ENCODE measurements around the gene BANK1.

The BANK1 gene

DNA sequence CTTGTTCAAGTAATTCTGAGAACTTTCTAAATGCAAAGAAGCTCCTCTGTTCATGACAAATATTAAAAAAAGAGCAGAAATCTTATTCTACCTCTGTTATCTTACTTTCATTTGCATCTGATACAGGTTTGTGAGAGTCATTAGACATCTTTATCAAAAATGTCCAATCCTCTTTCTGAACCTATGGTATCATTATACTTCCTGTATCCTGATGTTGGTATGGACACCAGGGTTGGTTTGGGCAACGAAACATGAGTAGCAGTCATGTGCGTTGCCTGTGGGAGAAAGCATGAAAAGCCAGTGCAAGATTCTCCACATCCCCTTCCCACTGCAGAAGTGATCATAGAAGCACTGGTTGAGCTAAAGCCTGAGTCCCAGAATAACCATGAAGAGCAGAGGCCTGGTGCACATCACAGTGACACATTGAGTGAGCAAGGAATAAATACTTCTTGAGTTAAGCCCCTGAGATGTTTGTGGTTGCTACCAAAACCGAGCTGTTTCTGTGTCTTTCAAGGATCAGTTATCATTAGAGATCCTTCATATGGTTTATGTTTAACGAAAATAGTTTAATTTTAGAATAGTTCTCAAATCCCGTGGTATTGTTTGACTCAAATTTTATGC lies 197.2 kb downstream of the BANK1 start:
- 97% methylated on average over 5 of the region's 5 CpGs for WGBS
- Histone ChIP-seq H3K36me3 (ENCODE audit: insufficient read depth, low read length) (no peaks in the 10 kb centered on the region), H3K4me3 (ENCODE audit: low read length) (no peak overlapping the region), H3K27me3 (ENCODE audit: insufficient read depth, low read length) (no peaks in the 10 kb centered on the region), H3K9me3 (ENCODE audit: insufficient read depth, low read depth, low read length) (no peaks in the 10 kb centered on the region), H3K4me1 (ENCODE audit: insufficient read depth, low read length) (no peaks in the 10 kb centered on the region), H3K27ac (ENCODE audit: low read depth, low read length) (no peak overlapping the region), H3K9ac (ENCODE audit: low read depth, low read length) (no peak overlapping the region)

DNA sequence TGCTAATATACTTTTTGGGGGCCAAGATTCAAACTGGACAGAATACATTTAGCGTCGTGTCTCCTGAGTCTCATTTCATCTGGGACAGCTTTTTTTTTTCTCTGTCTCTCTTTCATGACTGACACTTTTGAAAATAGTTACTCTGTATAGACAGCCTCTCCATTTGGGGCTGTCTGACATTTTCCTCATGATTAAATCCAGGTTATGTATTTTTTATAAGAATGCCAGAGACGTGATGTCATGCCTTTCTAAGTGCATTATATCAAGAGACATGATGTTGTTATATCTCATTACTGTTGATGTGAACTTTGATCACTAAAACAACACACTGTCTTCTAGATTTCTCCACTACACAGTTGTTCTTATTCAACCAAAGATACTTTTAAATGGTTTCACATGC lies 199.0 kb downstream of the BANK1 start:
- WGBS: 98% methylated on average over 3 of the region's 3 CpGs

DNA sequence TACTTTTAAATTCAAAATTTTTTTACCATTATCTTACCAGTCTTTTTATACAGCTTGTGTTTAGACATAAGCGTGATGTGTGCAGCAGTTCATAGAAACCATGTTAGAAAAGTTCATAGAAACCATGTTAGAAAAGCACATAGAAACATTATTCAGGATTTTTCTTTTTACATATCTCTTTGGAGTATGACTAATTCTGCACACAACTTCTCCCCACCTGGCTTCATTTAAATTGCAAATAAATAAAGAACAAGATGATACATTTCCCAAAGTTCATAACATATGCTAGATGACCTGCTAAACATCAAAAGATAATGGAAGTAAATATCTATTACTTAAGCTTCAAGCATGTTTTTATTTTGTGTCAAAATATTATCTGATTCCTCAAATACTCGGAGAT lies 201.9 kb downstream of the BANK1 start:
- Histone ChIP-seq H3K27me3 (ENCODE audit: insufficient read depth, low read length) (no peaks in the 10 kb centered on the region), H3K9me3 (ENCODE audit: insufficient read depth, low read depth, low read length) (no peaks in the 10 kb centered on the region), H3K36me3 (ENCODE audit: insufficient read depth, low read length) (no peaks in the 10 kb centered on the region), H3K4me3 (ENCODE audit: low read length) (no peak overlapping the region), H3K9ac (ENCODE audit: low read depth, low read length) (no peak overlapping the region), H3K4me1 (ENCODE audit: insufficient read depth, low read length) (no peaks in the 10 kb centered on the region), H3K27ac (ENCODE audit: low read depth, low read length) (no peak overlapping the region)
- 82% methylated on average over 1 of the region's 2 CpGs for WGBS

More for the DNA sequence above, 199.0 kb downstream of the BANK1 start:
- Histone ChIP-seq H3K9me3 (ENCODE audit: insufficient read depth, low read depth, low read length) (no peaks in the 10 kb centered on the region), H3K36me3 (ENCODE audit: insufficient read depth, low read length) (no peaks in the 10 kb centered on the region), H3K9ac (ENCODE audit: low read depth, low read length) (no peak overlapping the region), H3K4me1 (ENCODE audit: insufficient read depth, low read length) (no peaks in the 10 kb centered on the region), H3K27ac (ENCODE audit: low read depth, low read length) (no peak overlapping the region), H3K4me3 (ENCODE audit: low read length) (no peak overlapping the region), H3K27me3 (ENCODE audit: insufficient read depth, low read length) (no peaks in the 10 kb centered on the region)

DNA sequence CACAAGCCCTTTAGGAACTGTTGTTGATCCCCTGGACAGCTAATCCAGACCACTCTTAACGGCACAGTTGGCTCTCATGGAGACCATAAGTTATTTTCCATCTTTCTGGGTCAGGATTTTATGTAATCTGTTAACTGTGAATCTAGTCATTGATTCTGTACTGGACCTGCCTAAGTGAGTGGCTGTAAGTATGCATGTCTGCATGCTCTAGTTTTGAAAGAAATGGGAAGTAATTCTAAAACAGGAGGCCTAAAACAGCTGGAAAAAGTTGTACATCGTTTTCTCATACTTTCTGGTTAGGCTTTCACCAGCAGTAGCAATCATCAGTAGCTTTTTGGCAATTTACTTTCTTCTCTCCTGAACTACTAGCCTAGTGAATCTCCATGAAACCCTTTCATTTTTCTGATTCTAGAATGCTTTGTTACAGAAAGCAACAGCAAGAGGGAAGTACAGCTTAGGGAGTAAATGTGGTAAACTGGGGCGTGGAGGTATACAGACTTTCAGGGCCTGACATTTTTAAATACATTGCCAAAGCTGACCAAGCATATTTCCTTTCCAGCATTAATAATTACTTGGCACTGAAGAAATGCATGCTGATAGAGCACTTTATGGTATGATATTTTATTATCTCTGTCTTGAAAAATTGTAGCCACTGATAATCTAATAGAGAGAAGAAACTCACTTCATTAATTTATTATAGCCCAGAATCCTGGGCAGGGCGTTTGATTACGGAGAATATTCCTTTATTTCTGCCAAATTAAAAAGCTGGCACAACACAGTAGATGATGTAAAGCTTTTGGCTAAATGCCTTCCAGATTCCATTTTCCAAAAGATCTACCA lies 202.7 kb downstream of the BANK1 start:
- Histone ChIP-seq H3K27me3 (ENCODE audit: insufficient read depth, low read length) (no peaks in the 10 kb centered on the region), H3K27ac (ENCODE audit: low read depth, low read length) (no peak overlapping the region), H3K9me3 (ENCODE audit: insufficient read depth, low read depth, low read length) (no peaks in the 10 kb centered on the region), H3K4me3 (ENCODE audit: low read length) (no peak overlapping the region), H3K4me1 (ENCODE audit: insufficient read depth, low read length) (no peaks in the 10 kb centered on the region), H3K9ac (ENCODE audit: low read depth, low read length) (no peak overlapping the region), H3K36me3 (ENCODE audit: insufficient read depth, low read length) (no peaks in the 10 kb centered on the region)
- WGBS: 96% methylated on average over 4 of the region's 5 CpGs

DNA sequence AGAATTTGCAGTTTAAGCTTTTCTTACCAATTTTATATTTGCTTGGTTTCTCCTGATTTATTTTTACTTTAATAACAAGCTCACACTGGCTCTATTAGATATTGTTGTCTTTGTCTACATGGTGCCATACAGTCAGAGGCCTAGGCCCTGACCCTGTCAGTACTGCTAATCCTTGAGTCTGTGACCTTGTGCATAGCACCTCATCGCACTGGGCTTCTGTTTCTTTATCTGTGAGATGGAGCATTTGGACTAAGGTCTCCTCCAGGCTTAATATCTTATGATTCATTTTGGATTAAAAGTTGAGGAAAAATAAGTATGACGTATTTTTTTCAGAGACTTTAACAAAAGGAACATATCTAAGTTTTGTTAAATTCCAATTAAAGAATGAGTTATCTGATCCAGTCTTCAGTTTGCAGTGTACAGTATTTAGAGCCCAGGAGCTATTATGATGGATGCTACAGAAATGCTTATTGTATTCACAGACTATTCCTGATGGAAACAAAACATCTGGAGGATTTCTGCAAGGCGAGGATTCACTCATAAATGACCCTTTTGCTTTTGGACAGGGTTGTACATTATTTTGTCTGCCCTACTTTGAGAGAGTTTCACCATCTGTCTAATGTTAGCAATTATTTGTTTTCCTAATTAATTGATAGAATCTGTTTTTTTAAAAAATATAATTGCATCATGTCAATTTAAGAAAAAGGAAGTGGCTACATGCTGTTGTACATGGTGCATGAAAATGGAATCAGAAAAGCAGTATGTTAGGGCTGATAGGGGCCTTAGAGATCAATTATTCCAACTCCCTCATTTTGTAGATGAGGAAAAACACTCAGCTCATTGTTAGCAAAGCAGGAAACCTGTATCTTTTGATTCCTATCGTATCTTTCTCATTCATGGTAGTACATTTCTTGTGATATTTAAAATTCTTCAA lies 203.6 kb downstream of the BANK1 start:
- Histone ChIP-seq H3K9me3 (ENCODE audit: insufficient read depth, low read depth, low read length) (no peaks in the 10 kb centered on the region), H3K36me3 (ENCODE audit: insufficient read depth, low read length) (no peaks in the 10 kb centered on the region), H3K9ac (ENCODE audit: low read depth, low read length) (no peak overlapping the region), H3K27ac (ENCODE audit: low read depth, low read length) (no peak overlapping the region), H3K4me3 (ENCODE audit: low read length) (no peak overlapping the region), H3K4me1 (ENCODE audit: insufficient read depth, low read length) (no peaks in the 10 kb centered on the region), H3K27me3 (ENCODE audit: insufficient read depth, low read length) (no peaks in the 10 kb centered on the region)
- 95% methylated on average over 4 of the region's 4 CpGs for WGBS

DNA sequence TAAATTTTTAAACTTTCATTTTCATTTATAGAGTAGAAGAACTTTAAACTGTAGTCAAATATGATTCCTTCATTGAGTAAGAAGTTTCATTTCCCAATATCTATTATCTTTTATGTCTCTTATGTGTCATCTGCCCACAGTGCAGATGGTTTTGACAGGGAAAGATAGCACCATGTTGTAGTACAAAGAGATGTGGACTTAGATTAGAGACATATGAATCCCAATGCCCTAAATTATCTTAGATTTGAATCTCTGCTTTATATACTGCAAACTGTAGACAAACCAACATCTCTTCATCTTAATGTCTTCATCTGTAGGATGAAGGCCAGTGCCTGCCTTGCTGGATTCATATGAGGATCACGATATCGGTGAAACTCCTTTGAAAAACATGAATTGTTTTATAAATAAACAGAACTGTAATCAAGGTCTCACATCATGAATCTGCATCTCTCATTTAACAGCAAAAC lies 217.5 kb downstream of the BANK1 start:
- Histone ChIP-seq H3K4me1 (ENCODE audit: insufficient read depth, low read length) (no peaks in the 10 kb centered on the region), H3K9me3 (ENCODE audit: insufficient read depth, low read depth, low read length) (no peaks in the 10 kb centered on the region), H3K36me3 (ENCODE audit: insufficient read depth, low read length) (no peaks in the 10 kb centered on the region), H3K9ac (ENCODE audit: low read depth, low read length) (no peak overlapping the region), H3K4me3 (ENCODE audit: low read length) (no peak overlapping the region), H3K27me3 (ENCODE audit: insufficient read depth, low read length) (no peaks in the 10 kb centered on the region), H3K27ac (ENCODE audit: low read depth, low read length) (no peak overlapping the region)
- 100% methylated on average over 1 of the region's 2 CpGs for WGBS

DNA sequence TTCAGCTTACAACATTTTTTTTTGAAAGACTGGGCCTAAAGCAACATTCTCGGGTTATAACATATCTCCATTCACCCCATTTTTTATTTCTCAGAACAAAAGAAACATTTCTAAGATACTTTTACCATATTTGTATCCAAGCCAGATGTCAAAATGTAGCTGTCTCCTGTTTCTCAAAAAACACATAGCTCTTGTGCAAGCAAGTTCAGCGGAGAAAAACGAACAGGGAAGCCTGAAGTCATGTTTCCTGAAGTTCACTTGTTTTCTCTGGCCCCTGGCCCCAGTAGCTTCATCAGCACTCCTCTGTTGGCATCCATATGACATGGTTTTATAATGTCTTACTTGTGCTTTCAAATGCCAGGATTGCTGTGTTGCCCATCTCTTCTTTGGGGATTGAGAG lies 218.2 kb downstream of the BANK1 start:
- Histone ChIP-seq H3K36me3 (ENCODE audit: insufficient read depth, low read length) (no peaks in the 10 kb centered on the region), H3K9me3 (ENCODE audit: insufficient read depth, low read depth, low read length) (no peaks in the 10 kb centered on the region), H3K9ac (ENCODE audit: low read depth, low read length) (no peak overlapping the region), H3K27me3 (ENCODE audit: insufficient read depth, low read length) (no peaks in the 10 kb centered on the region), H3K4me3 (ENCODE audit: low read length) (no peak overlapping the region), H3K4me1 (ENCODE audit: insufficient read depth, low read length) (no peaks in the 10 kb centered on the region), H3K27ac (ENCODE audit: low read depth, low read length) (no peak overlapping the region)
- WGBS: 94% methylated on average over 3 of the region's 3 CpGs

DNA sequence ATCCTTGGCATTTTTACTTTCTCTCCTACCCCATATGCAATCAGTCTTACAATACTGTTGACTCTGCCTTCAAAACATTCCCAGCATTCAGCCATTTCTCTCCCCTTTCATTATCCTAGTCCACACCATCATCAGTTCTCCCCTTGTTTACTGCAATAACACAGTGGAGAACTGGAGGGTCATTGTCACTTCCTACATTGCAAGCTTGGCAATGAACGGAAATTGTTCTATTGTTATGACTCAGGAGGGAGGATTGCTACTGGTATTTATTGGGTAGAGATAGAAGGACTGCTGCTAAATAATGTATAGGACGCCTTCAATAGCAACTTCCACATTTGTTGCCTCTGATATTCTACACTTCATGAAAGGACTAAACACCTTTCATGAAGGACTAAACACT lies 231.8 kb downstream of the BANK1 start:
- Histone ChIP-seq H3K9me3 (ENCODE audit: insufficient read depth, low read depth, low read length) (no peaks in the 10 kb centered on the region), H3K36me3 (ENCODE audit: insufficient read depth, low read length) (no peaks in the 10 kb centered on the region)
- WGBS: 94% methylated on average over 2 of the region's 2 CpGs

DNA sequence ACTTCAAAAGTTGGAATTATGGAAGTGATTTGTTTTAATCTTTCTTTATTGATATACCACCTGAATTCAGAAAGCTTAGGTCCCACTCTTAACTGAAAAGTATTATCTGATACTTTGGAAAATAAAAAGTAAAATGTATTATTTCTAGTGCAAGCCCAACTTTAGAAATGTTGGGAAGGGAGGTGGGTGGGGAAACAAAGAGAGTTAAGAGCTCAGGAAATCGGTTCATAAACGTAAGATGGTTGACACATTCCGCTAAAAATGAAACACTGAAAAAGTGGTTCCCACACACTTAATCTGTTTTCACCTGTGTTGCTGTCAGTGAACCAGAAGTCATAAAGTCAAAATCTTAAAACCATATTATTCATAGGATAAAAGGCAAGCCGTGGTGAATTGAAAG lies 237.4 kb downstream of the BANK1 start:
- no peak overlapping the region for H3K27ac ChIP-seq (ENCODE audit: low read depth, low read length)
- no peaks in the 10 kb centered on the region for H3K4me1 ChIP-seq (ENCODE audit: insufficient read depth, low read length)
- 97% methylated on average over 3 of the region's 4 CpGs for WGBS
- H3K9ac ChIP-seq (ENCODE audit: low read depth, low read length): no peak overlapping the region
- no peaks in the 10 kb centered on the region for H3K27me3 ChIP-seq (ENCODE audit: insufficient read depth, low read length)
- no peaks in the 10 kb centered on the region for H3K36me3 ChIP-seq (ENCODE audit: insufficient read depth, low read length)
- H3K9me3 ChIP-seq (ENCODE audit: insufficient read depth, low read depth, low read length): no peaks in the 10 kb centered on the region
- no peak overlapping the region for H3K4me3 ChIP-seq (ENCODE audit: low read length)

More for the DNA sequence above, 231.8 kb downstream of the BANK1 start:
- no peak overlapping the region for H3K4me3 ChIP-seq (ENCODE audit: low read length)
- H3K4me1 ChIP-seq (ENCODE audit: insufficient read depth, low read length): 0 out of 2 replicates have a peak, but pooled peaks cover 3% of the 10 kb centered on the region
- no peaks in the 10 kb centered on the region for H3K27me3 ChIP-seq (ENCODE audit: insufficient read depth, low read length)
- H3K27ac ChIP-seq (ENCODE audit: low read depth, low read length): no peak overlapping the region
- no peak overlapping the region for H3K9ac ChIP-seq (ENCODE audit: low read depth, low read length)

DNA sequence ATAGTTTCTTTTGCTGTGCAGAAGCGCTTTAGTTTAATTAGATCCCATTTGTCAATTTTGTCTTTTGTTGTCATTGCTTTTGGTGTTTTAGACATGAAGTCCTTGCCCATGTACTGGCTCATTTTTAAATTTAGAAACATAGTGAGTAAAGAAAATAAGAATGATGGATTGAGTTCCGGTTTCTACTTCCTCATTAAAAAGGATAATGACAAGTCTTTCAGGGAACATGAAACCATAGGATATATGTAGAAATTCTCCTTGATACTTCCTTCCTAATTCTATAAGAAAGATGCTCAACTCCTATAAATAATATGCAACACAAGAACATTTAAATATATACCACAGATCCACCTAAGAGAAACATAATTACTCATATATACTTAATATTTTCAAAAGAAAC lies 240.9 kb downstream of the BANK1 start:
- 100% methylated on average over 1 of the region's 2 CpGs for WGBS
- Histone ChIP-seq H3K4me1 (ENCODE audit: insufficient read depth, low read length) (no peaks in the 10 kb centered on the region), H3K27ac (ENCODE audit: low read depth, low read length) (no peak overlapping the region), H3K27me3 (ENCODE audit: insufficient read depth, low read length) (no peaks in the 10 kb centered on the region), H3K4me3 (ENCODE audit: low read length) (no peak overlapping the region), H3K36me3 (ENCODE audit: insufficient read depth, low read length) (no peaks in the 10 kb centered on the region), H3K9me3 (ENCODE audit: insufficient read depth, low read depth, low read length) (no peaks in the 10 kb centered on the region), H3K9ac (ENCODE audit: low read depth, low read length) (no peak overlapping the region)

DNA sequence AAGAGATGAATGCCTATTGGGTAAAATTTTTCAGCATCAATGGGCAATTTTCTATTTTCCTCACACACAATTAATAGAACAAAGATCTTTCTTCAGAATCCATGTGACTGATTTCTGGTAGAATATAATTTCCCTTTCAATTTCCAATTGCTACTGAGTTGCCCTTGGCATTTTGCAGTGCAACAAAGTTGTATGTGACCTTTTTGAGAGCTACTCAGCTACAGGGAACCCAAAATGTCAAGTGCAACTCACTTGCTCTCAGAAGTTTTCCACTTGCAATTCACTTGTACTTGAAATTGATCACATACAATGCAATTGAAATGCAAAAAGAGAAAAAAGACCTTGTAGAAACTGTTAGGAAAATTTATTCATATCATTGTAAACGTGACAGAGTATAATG lies 245.5 kb downstream of the BANK1 start:
- Histone ChIP-seq H3K9me3 (ENCODE audit: insufficient read depth, low read depth, low read length) (no peaks in the 10 kb centered on the region), H3K27ac (ENCODE audit: low read depth, low read length) (no peak overlapping the region), H3K4me1 (ENCODE audit: insufficient read depth, low read length) (no peaks in the 10 kb centered on the region), H3K9ac (ENCODE audit: low read depth, low read length) (no peak overlapping the region), H3K36me3 (ENCODE audit: insufficient read depth, low read length) (no peaks in the 10 kb centered on the region), H3K27me3 (ENCODE audit: insufficient read depth, low read length) (no peaks in the 10 kb centered on the region), H3K4me3 (ENCODE audit: low read length) (no peak overlapping the region)
- WGBS: 100% methylated on average over 1 of the region's 1 CpG
